Erythroblast (primary cell): ENCODE data around the gene PLGRKT.

ENCODE experiments used
- GATA1 ChIP-seq: IDR thresholded peaks from 2 replicates; pipeline ENCODE4 v1.6.1; 2011; ENCODE audit warnings: low read depth, mild to moderate bottlenecking, control low read depth, low read length, moderate library complexity
- POLR2A ChIP-seq: IDR thresholded peaks from 2 replicates; pipeline ENCODE4 v1.6.1; 2011; ENCODE audit warnings: mild to moderate bottlenecking, low read length

DNA sequence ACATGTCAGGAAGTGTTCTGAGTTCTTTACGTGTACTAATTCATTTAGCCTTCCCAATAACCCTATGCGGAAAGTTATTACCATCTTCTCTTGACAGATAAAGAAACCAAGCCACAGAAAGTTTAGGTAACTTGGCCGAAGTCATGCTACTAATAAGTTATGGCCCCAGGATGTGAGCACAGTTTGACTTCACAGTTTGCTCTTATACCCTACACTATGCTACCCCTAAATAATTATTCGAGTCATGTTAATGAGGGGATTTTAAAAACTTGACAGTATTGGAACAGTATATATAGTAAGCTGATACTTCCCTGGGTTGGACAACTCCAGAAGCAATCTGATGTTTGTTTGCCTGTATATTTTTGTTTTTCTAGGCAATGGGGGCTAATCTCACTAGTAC lies 43.2 kb upstream of the PLGRKT start:
- TF ChIP-seq POLR2A (no peak), GATA1 (no peak)
